GM10847 (cell line): Measurements from ENCODE around the gene CHIC2.

Experiments used
- POLR2A ChIP-seq: IDR thresholded peaks from 2 replicates; pipeline ENCODE4 v1.6.1; 2011; ENCODE audit not compliant: insufficient read length; ENCODE audit errors: extremely low read depth

CHIC2 gene

DNA sequence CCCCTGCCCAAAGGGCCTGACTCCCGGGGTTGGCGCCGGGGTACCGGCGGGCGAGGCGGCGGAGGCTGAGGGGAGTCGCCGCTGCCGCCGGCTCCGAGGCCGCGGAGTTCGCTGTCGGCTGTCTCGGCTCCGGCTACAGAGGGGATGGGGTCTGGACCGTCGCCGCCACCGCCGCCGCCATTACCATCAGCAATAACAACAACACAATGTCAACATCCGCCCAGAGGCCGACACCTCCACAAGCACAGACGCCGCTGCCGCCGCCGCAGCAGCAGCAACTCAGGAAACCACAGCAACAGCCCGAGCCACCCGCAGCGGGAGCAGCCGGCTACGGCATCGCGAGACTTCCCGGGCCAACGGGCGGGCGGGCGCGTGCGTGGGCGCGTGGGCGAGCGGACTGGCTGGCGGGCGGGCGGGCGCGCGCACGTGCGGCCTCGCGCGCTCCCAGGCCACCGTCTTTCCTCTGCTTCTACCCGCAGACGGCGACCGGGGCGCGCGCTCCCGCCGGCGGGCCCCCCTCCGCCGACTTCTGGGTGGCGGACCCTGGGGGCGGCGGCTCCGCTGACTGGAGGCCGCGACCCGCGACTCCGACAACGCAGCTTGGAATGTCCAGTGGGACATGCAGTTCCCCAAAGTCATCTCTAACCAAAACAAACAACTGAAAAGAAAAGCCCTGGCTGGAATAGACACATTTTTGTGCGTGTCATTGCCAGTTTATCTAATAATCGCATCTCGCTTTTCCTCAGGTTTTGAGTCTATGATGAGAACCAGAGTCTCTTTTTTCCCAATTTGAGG lies at the start of gene CHIC2:
Gene CHIC2 (minus strand): TSS at position 289 of the 795 bp plus-strand sequence. CDS start 305 bp downstream, outside the sequence.
- peak; percentile 91 for TF ChIP-seq POLR2A

DNA sequence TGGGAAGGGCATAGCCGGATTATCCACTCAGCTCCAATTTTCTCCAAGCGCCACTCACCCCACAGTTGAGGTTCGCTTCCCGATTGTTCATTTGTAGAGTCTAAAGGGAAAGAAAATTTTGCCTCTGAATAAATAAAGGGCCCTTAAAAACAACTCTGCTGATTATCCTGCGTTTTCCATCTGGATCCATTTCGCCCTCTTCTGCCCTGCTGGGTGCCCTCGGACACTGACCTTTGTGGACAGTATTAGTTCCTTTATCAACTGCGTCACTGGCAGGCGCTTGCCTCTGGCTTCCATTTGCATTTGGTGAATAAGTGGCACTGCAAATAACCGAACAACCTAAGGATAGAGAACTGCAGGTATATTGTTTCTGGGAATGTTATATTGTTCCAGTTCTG lies 45.6 kb upstream of the CHIC2 start:
- TF ChIP-seq POLR2A = no peak

- TF ChIP-seq POLR2A = no peak
Measured at GRCh38 chr4:54109241-54110018, 45.0 kb upstream of the CHIC2 start.

- no peak for TF ChIP-seq POLR2A
Measured at GRCh38 chr4:54107951-54108748, 43.7 kb upstream of the CHIC2 start.

- no peak for TF ChIP-seq POLR2A
Measured at GRCh38 chr4:54104907-54105306, 40.5 kb upstream of the CHIC2 start.

DNA sequence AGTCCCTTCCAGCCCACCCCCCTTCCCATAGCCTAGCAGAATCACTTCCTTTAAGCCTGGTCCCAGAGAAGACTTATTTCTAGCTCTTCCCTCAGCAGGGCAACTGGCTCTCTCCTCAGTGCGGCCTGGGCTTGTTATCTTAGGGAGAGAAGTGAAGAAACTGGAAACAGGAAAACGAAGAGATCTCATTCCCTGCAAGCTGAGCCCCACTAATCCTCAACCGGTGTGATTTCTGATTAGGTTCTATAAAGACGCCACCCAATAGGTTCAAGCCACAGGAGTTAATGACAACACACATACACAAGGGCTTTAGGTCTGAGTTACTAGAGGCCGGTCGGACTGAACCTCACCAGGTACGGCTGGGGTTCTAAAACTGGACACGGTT lies 38.8 kb upstream of the CHIC2 start:
- TF ChIP-seq POLR2A = no peak

DNA sequence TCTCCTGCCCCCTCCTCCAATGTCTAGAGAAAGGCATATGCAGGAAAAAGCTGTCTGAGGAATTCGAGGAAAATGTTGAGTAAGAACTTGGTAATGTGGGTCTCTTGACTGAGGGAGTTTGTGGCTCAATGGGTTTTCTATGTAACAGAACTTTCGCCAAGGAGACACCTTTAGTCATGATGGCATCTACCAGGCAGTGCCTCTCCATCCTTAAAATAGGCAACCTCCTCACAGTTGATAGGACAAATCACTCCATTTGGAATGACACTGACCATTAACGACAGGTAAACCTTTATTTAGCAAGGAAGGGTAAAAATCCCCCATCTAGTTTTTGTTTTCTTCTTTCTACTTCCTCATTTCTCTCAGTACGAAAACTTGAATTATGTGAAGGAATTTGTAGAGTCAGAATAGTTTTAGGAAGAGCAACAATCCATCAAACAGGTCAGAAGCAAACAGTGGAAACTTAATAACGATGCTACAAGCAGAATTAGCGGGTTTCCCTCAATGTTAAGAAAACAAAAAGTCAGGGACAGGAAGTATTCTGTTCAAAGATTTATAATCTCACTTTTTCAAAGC lies 38.2 kb upstream of the CHIC2 start:
- no peak for TF ChIP-seq POLR2A

DNA sequence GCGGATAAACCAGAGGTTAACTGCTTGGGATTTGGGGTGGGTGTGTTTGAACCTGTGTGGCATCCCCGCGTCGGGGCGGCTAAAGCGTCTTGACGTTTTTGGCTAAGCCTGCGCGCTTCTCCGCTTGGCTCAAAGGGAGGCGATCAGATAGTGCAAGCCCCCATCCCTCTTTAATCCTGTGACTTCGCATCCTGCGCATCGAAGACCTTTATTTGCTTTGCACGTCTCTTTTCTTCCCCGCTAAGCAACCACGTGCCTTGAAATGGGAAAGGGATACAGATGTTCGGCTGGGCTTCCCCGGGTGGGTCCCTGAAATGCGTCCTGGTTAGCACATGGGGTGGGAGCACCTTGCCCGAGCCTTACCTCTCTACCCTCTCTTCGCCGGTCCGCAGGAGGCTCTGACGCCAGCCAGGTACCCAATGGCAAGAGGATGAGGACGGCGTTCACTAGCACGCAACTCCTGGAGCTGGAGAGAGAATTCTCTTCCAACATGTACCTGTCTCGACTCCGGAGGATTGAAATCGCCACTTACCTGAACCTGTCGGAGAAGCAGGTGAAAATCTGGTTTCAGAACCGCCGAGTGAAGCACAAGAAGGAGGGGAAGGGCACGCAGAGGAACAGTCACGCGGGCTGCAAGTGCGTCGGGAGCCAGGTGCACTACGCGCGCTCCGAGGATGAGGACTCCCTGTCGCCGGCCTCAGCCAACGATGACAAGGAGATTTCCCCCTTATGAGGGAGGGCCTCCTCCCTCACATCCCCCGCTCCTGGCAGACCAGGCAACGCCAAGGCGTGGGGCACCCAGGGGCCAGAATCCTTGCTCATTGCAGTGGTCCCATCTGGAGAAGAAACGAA lies 37.0 kb upstream of the CHIC2 start:
- TF ChIP-seq POLR2A = no peak

DNA sequence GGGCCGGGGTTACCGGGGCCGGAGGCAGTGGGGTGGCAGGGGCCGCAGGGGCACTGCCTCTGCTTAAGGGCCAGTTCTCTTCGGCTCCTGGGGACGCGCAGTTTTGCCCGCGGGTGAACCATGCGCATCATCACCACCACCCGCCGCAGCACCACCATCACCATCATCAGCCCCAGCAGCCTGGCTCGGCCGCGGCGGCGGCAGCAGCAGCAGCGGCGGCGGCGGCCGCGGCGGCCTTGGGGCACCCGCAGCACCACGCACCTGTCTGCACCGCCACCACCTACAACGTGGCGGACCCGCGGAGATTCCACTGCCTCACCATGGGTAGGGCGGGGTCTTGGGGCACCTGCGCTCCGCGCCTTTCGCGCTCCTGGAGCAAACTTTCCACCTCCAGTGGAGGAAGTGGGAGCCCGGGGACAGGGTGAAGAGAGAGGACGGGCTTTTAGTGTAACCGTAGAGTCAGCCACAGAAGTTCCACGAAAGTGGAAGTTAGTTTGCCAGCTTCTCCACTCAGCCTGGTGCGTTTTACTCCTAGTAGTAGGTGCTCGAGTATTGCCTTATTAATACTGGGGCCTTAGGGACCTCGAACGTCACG lies 36.3 kb upstream of the CHIC2 start:
- no peak for TF ChIP-seq POLR2A

DNA sequence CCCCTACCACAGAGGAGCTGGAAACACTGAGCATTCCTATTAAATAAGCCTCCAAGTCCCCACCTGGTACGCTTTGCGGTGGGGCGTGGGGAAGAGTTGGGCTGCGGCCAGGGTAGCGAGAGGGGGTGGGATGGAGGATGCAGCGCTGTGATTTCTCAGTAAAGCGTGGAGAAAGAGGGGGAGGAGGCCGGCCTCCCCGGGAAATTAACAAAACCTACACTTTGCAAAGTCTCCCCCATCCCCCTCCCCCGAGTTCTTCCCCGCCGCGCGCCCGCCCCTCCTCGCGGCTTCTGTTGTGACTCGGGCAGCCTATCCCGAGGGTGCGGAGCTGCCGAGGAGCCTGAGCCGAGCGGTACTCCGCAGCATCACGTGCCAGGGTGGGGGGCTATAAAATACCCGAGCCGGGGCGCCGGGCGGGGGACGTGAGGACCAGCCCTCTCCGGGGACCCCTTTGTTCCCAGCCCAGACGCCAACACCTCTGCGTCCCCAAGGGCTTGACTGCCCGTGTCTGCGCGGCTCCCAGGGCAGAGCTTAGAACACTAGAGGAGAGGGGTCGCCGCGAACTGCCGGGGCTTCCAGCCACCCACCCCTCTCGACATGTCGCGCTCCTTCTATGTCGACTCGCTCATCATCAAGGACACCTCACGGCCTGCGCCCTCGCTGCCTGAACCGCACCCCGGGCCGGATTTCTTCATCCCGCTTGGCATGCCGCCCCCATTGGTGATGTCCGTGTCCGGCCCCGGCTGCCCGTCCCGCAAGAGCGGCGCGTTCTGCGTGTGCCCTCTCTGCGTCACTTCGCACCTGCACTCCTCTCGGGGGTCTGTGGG lies 35.6 kb upstream of the CHIC2 start, which contains the start of gene GSX2:
Gene GSX2 (plus strand): TSS at position 416 of the 827 bp plus-strand sequence. CDS start 182 bp downstream, at position 598.
- no peak for TF ChIP-seq POLR2A

- no peak for TF ChIP-seq POLR2A
Measured at GRCh38 chr4:54099287-54099747, 34.9 kb upstream of the CHIC2 start.

DNA sequence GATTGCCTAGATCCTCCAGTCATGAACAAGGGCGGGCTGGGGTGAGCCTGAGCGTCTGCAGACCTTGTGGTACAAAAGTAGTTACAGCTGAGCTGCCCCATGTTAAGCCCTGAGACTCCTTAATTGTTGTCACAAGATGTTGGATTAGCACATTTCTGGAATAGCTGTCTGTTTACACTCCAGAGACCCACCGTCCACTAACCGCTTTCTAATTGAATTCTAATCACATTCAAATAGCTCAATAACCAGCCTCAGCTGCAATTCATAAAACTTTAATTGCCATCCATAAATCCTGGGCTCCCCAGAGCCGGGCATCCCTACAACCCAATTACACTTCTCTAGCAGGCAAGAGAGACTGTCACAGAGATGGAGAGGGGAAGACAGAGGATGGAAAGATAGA lies 34.0 kb upstream of the CHIC2 start:
- TF ChIP-seq POLR2A = no peak

DNA sequence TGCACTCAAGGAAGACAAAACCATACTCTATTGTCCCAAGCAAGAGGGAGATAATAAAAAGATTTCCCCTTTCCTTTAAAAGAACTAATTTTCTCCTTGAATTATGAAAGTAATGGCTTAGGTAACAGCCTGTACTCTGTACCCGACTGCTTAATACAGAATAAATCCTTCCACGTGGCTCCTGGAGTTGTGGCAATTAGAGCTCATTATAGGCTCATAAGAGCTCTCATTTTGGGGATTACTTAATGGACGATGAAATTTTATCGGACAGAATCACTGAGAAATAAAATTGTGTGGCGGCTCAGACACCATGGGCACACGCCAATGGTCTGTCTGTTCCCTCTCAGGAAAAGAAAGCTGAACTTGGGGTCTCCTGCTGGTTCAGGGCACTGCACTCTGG lies 32.7 kb upstream of the CHIC2 start:
- TF ChIP-seq POLR2A = no peak
